ENCODE data around the gene FREY1. TPM values are rescaled to one million over a fixed set of nuclear protein-coding genes. Genes with fewer than 3 reads are reported as not detected.

The FREY1 gene
- total RNA-seq, 1 donor, result 0.43 TPM

DNA sequence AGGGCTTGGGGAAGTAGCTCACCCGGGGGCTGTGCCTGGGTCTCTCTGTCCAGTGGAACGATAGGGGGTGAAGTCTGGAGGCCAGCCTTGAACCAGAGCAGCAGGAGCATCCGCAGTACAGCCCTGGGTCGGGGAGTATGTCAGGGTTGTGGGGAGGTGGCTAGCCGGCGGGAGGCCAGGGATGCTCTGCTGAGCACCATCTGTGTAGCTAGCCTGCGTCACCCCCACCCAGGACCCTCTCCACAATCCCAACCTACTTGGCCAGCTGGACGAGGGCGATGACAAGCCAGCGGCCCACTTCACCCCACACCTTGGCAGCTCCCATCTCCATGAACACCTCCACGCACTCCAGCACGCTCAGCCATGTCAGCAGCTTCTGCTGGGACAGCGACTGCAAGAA, 8.4 kb upstream of the FREY1 start:
- no peak overlapping the region for H3K4me3 ChIP-seq (ENCODE audit: low read depth, low read length)
- DNase-seq (ENCODE audit: low read depth), result no peak
- TF ChIP-seq, protein P1, sequence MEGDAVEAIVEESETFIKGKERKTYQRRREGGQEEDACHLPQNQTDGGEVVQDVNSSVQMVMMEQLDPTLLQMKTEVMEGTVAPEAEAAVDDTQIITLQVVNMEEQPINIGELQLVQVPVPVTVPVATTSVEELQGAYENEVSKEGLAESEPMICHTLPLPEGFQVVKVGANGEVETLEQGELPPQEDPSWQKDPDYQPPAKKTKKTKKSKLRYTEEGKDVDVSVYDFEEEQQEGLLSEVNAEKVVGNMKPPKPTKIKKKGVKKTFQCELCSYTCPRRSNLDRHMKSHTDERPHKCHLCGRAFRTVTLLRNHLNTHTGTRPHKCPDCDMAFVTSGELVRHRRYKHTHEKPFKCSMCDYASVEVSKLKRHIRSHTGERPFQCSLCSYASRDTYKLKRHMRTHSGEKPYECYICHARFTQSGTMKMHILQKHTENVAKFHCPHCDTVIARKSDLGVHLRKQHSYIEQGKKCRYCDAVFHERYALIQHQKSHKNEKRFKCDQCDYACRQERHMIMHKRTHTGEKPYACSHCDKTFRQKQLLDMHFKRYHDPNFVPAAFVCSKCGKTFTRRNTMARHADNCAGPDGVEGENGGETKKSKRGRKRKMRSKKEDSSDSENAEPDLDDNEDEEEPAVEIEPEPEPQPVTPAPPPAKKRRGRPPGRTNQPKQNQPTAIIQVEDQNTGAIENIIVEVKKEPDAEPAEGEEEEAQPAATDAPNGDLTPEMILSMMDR (IDR thresholded peaks at IDR 0.05; ENCODE audit: insufficient read depth, low read depth, low read length), result no peak

DNA sequence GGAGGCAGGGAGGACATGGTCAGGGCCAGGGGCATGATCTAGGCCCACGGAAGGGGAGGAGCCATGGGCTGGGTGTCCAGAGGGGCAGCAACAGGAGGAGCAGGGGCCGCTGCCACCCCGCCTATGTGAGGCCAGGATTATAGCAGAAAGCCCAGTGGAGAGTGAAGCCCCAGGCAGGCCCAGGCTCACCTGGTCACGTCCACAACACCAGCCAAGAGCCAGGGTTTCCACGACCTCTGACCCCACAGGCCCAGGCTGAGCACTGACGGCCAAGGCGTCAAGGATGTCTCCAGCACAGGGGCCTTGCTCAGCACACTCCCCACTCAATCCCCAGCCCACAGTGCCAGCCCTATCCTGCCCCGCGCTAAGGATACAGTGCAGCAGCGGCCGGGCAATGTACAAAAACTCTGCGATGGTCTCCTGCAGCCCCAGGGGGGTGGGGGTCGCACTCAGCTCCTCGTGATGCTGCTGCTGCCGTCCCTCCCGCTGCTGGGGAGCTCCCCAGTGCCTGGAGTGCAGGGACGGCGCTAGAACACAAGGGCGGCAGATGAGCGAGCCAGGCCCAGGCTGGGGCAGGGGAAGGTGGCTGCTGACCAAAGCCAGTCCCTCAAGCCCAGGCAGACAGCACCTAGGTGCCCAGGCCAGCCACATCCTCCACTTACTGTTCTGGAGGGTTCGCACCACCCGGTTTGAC, 7.0 kb upstream of the FREY1 start:
- TF ChIP-seq, protein P1 (IDR thresholded peaks at IDR 0.05; ENCODE audit: insufficient read depth, low read depth, low read length), result no peak
- no peak for DNase-seq (ENCODE audit: low read depth)
- no peak overlapping the region for H3K4me3 ChIP-seq (ENCODE audit: low read depth, low read length)

DNA sequence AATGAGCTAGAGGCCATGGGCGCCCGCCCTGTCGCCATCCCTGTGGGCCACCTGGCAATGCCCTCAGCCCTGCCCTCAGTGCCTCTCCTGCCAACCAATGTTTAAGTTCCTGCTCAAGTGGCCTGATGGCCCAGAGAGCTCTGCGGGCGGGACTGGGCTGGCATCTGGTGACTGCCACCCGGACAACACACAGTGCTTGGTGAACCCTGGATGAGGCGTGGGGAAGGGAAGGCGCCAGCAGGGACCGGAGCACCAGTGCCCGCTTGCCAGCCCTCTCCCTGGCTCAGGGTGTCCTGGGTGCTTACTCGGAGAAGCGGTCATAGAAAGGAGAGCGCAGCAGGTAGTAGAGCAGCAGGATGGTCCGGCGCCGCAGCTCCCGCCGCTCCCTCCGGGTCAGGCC, 6.4 kb upstream of the FREY1 start:
- TF ChIP-seq, protein P1 (IDR thresholded peaks at IDR 0.05; ENCODE audit: insufficient read depth, low read depth, low read length), result no peak
- DNase-seq (ENCODE audit: low read depth), result no peak
- H3K4me3 ChIP-seq (ENCODE audit: low read depth, low read length), result no peak overlapping the region

DNA sequence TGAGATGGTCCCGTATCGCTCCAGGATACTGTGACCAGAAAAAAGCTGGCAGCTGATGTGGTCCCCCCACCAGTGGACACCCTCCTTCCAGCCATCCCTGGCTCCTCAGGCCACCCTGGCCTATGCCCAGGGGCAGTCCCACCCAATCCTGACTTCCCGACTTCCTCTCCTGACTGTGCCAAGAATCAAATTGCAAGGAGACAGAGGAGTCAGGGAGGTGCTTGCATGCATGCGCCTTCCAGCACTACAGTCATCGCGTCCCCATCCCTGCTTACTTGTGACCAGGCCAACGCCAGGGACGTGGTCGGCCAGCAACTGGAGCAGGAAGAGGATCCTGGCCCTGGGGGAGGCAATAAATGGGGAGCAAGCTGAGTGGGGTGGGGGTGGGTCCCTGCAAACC, 3.6 kb upstream of the FREY1 start:
- H3K4me3 ChIP-seq (ENCODE audit: low read depth, low read length), result no peak overlapping the region
- TF ChIP-seq, protein P1 (IDR thresholded peaks at IDR 0.05; ENCODE audit: insufficient read depth, low read depth, low read length), result no peak
- DNase-seq (ENCODE audit: low read depth), result no peak

DNA sequence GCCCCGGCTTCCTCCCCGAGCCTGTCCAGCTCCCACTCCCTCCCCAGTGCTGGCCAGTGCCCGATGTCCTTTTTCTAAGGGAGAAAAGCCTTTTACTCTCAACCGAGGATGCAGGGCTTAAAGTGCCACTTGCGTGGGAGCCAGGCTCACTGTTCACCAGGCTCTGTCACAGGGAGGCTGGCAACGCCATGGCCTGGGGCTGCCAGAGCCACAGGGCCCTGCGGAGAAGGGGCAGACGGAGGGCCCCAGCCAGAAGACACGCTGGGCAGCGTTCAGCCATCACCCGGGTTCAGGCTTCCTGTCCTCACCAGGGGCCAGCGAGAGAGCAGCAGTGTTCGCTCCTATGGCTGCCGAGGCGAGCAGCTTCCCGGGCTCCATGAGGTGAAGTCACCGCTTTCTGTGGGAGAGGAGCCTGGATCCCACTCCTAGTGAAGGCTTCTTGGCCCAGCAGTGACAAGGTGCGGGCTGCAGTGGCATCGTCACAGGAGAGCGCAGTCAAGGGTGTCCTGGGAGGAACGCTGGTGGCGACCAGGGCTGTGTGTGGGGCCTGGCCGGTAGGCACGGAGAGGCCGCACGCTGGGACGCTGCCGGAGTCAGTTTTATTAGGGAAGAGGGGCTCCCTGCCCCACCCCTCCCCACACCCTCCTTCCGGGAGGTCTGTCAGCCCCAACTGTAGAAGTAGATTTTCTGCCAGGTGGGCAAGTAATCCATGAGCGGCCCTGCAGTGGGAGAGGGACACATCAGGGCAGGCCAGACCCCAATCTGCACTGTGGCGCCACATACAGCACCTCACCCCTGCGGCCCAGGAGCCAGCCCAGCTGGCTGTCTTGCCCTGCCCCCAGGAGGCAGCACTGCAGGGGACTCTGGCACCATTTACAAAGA, 2.8 kb upstream of the FREY1 start:
- H3K4me3 ChIP-seq (ENCODE audit: low read depth, low read length), result no peak overlapping the region
- DNase-seq (ENCODE audit: low read depth), result no peak
- TF ChIP-seq, protein P1 (IDR thresholded peaks at IDR 0.05; ENCODE audit: insufficient read depth, low read depth, low read length), result no peak

DNA sequence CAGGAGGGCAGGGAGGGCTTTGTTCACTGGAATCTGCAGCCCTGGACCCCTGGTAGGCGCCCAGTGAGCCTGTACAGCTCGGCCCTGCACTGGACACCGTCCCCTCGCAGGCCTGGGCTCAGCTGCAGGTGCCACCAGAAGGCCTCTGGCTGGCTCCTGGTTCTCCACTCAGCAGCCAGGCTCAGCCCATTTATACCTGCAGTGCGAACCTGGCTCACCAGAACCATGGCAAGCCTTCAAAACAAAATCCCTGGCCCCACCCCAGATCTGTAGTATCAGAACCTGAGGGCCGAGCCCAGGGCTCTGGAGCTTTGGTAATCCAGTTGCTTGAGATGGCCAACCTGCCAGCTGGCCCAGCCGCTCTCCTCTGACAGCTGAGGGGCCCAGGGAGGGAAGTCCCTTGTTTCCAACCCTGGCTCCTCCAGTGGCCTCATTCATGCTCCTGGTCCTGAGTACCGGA, 870 bp upstream of the FREY1 start:
- TF ChIP-seq, protein P1 (IDR thresholded peaks at IDR 0.05; ENCODE audit: insufficient read depth, low read depth, low read length), result no peak
- no peak overlapping the region for H3K4me3 ChIP-seq (ENCODE audit: low read depth, low read length)
- DNase-seq (ENCODE audit: low read depth), result no peak
